Thyroid gland (tissue), 4 donors: ENCODE data around the gene RPH3AL.

ENCODE experiments used
- POLR2A ChIP-seq, 2 donors: fragments of 450-650 bp; IDR thresholded peaks; one replicate each; pipeline ENCODE4 v1.6.1; 2017; ENCODE audit warnings: antibody characterized with exemption in 2 of 2, mild to moderate bottlenecking in 2 of 2, moderate library complexity in 1 of 2
- TF ChIP-seq, protein P1 (sequence below), 6 experiments: fragments of 200-600 bp in 3 of 6; fragments of 450-650 bp in 3 of 6; sonication (generic) in 3 of 6; IDR thresholded peaks; one replicate each; pipeline ENCODE4 v1.5.1; 2016 to 2019; ENCODE audit warnings: antibody characterized with exemption in 6 of 6, mild to moderate bottlenecking in 2 of 6, inconsistent platforms in 1 of 6, moderate library complexity in 1 of 6

DNA sequence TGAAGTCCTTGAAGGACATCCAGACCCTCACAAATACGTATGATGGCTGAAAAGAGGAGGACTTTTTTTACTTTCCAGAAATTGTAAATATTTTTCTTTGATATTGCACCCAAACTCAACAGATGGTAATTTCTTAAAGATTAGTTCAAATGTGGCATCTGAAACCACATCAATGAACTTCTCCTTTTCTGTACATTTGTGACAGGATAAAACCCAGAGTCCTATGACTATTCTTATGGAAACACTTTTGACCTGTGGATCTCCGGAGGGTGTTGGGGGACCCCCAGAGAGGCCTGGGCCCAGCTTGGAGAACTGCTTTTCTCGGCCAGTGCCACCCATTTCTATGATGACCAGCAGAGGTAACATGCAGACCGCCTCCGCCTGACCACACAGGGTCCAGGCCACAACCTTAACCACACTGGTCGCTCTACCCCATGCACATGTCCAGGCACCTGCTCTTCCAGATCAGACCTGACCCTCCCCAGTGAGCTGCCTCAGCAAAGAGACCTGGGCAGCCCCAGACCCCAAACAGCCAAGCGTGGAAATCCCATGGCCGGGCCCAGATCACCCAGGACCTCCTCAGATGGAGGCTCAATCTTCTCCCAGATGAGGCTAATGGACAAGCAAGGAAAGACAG lies 22.7 kb downstream of the RPH3AL start:
- TF ChIP-seq, protein P1, sequence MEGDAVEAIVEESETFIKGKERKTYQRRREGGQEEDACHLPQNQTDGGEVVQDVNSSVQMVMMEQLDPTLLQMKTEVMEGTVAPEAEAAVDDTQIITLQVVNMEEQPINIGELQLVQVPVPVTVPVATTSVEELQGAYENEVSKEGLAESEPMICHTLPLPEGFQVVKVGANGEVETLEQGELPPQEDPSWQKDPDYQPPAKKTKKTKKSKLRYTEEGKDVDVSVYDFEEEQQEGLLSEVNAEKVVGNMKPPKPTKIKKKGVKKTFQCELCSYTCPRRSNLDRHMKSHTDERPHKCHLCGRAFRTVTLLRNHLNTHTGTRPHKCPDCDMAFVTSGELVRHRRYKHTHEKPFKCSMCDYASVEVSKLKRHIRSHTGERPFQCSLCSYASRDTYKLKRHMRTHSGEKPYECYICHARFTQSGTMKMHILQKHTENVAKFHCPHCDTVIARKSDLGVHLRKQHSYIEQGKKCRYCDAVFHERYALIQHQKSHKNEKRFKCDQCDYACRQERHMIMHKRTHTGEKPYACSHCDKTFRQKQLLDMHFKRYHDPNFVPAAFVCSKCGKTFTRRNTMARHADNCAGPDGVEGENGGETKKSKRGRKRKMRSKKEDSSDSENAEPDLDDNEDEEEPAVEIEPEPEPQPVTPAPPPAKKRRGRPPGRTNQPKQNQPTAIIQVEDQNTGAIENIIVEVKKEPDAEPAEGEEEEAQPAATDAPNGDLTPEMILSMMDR (IDR thresholded peaks at IDR 0.05): no peak
- no peak for TF ChIP-seq POLR2A (IDR thresholded peaks at IDR 0.05)
